ENCODE results near the gene VTA1. TPM values are rescaled to one million over a fixed set of nuclear protein-coding genes. Genes with fewer than 3 reads are reported as not detected.
"Not testable (repeated sequence)": the region's sequence is repeated elsewhere in the genome, so short reads cannot be mapped to it uniquely, and the experiment has no call there.

Gene VTA1
- total RNA-seq, 1 donor from 2014 or later: 65.3 TPM

- Mint-ChIP-seq H3K4me3 (ENCODE audit: unreplicated experiment) (no peak overlapping the region), H3K27ac (ENCODE audit: unreplicated experiment) (no peak overlapping the region), H3K36me3 (ENCODE audit: low read depth, unreplicated experiment) (no peaks in the 10 kb centered on the region), H3K4me1 (ENCODE audit: low read depth, unreplicated experiment) (peaks cover 2% of the 10 kb centered on the region), H3K27me3 (ENCODE audit: low read depth, unreplicated experiment) (no peaks in the 10 kb centered on the region), H3K9me3 (ENCODE audit: unreplicated experiment) (peaks cover 19% of the 10 kb centered on the region)
- no peak overlapping the region for H3K4me2 ChIP-seq (ENCODE audit: low read length)
- no peaks in the 10 kb centered on the region for H3K27me3 ChIP-seq (ENCODE audit: insufficient read depth, low read length)
- no peaks in the 10 kb centered on the region for H3K36me3 ChIP-seq (ENCODE audit: insufficient read depth, low read length)
- H2AFZ ChIP-seq (ENCODE audit: low read depth, low read length): no peak overlapping the region
- DNase-seq (ENCODE audit: low read depth): no peak
- H3K9me3 ChIP-seq (ENCODE audit: insufficient read depth, low read depth, low read length): no peaks in the 10 kb centered on the region
- no peaks in the 10 kb centered on the region for H4K20me1 ChIP-seq (ENCODE audit: insufficient read depth, low read length)
- H3K4me1 ChIP-seq (ENCODE audit: insufficient read depth, low read length): no peaks in the 10 kb centered on the region
- no peak overlapping the region for H3K4me3 ChIP-seq (ENCODE audit: insufficient read depth, low read depth, low read length)
- H3K9ac ChIP-seq (ENCODE audit: low read length): no peak overlapping the region
- H3K79me2 ChIP-seq (ENCODE audit: insufficient read depth, low read length): no peaks in the 10 kb centered on the region
- TF ChIP-seq CTCF (IDR thresholded peaks at IDR 0.05; ENCODE audit: insufficient read depth, low read depth, low read length) (no peak), EZH2 (IDR thresholded peaks at IDR 0.05; ENCODE audit: insufficient read depth, low read length) (no peak)
- H3K27ac ChIP-seq (ENCODE audit: low read depth, low read length): no peak overlapping the region
- FAIRE-seq: no peak
These were observed 79.7 kb downstream of the VTA1 start for GRCh38 chr6:142226731-142227130.

GRCh38 chr6:142229518-142230270 is 82.6 kb downstream of the VTA1 start:
- not testable (repeated sequence) for H3K27me3 Mint-ChIP-seq (ENCODE audit: low read depth, unreplicated experiment); H3K36me3 Mint-ChIP-seq (ENCODE audit: low read depth, unreplicated experiment); H3K79me2 ChIP-seq (ENCODE audit: insufficient read depth, low read length); H3K36me3 ChIP-seq (ENCODE audit: insufficient read depth, low read length); H3K4me3 Mint-ChIP-seq (ENCODE audit: unreplicated experiment); H3K4me2 ChIP-seq (ENCODE audit: low read length); FAIRE-seq; H3K9me3 ChIP-seq (ENCODE audit: insufficient read depth, low read depth, low read length); H3K9ac ChIP-seq (ENCODE audit: low read length); DNase-seq (ENCODE audit: low read depth); H4K20me1 ChIP-seq (ENCODE audit: insufficient read depth, low read length); H3K4me3 ChIP-seq (ENCODE audit: insufficient read depth, low read depth, low read length); H3K27ac ChIP-seq (ENCODE audit: low read depth, low read length); H3K27me3 ChIP-seq (ENCODE audit: insufficient read depth, low read length); H3K4me1 ChIP-seq (ENCODE audit: insufficient read depth, low read length); H2AFZ ChIP-seq (ENCODE audit: low read depth, low read length); H3K4me1 Mint-ChIP-seq (ENCODE audit: low read depth, unreplicated experiment)
- peaks cover 19% of the 10 kb centered on the region for H3K9me3 Mint-ChIP-seq (ENCODE audit: unreplicated experiment)
- H3K27ac Mint-ChIP-seq (ENCODE audit: unreplicated experiment): peak overlapping the region; percentile 20

DNA sequence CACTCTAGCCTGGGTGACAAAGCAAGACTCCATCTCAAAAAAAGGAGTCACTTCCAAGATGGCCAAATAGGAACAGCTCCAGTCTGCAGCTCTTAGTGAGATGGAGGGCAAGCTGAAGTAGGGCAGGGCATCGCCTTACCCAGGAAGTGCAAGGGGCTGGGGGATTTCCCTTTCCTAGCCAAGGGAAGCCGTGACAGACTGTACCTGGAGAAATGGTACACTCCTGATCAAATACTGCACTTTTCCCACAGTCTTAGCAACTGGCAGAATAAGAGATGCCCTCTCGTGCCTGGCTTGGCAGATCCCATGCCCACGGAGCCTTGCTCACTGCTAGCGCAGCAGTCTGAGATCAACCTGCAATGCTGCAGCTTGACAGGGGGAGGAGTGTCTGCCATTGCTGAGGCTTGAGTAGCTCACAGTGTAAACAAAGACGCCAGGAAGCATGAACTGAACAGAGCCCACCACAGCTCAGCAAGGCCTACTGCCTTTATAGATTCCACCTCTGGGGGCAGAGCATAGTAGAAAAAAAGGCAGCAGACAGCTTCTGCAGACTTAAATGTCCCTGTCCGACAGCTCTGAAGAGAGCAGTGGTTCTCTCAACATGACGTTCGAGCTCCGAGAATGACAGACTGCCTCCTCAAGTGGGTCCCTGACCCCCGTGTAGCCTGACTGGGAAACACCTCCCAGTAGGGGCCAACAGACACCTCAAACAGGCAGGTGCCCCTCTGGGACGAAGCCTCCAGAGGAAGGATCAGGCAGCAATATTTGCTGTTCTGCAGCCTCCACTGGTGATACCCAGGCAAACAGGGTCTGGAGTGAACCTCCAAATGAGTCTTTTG is 85.4 kb downstream of the VTA1 start:
- not testable (repeated sequence) for H3K4me1 Mint-ChIP-seq (ENCODE audit: low read depth, unreplicated experiment); H3K9ac ChIP-seq (ENCODE audit: low read length); H3K4me3 ChIP-seq (ENCODE audit: insufficient read depth, low read depth, low read length); H4K20me1 ChIP-seq (ENCODE audit: insufficient read depth, low read length); H3K27ac ChIP-seq (ENCODE audit: low read depth, low read length); FAIRE-seq; H3K4me3 Mint-ChIP-seq (ENCODE audit: unreplicated experiment); H3K9me3 ChIP-seq (ENCODE audit: insufficient read depth, low read depth, low read length); H3K27me3 Mint-ChIP-seq (ENCODE audit: low read depth, unreplicated experiment); H3K27ac Mint-ChIP-seq (ENCODE audit: unreplicated experiment); H3K27me3 ChIP-seq (ENCODE audit: insufficient read depth, low read length); H3K36me3 Mint-ChIP-seq (ENCODE audit: low read depth, unreplicated experiment); H3K4me1 ChIP-seq (ENCODE audit: insufficient read depth, low read length); H3K79me2 ChIP-seq (ENCODE audit: insufficient read depth, low read length); H3K36me3 ChIP-seq (ENCODE audit: insufficient read depth, low read length)
- Histone ChIP-seq H3K4me2 (ENCODE audit: low read length) (peak overlapping the region; percentile 42), H2AFZ (ENCODE audit: low read depth, low read length) (peak overlapping the region; percentile 0)
- peak; percentile 33 for DNase-seq (ENCODE audit: low read depth)
- peak; percentile 28 for TF ChIP-seq CTCF (IDR thresholded peaks at IDR 0.05; ENCODE audit: insufficient read depth, low read depth, low read length)
- H3K9me3 Mint-ChIP-seq (ENCODE audit: unreplicated experiment): peaks cover 18% of the 10 kb centered on the region
